GM12874 (cell line): ENCODE data around the gene HOXA6.

ENCODE experiments used
- TF ChIP-seq, protein P1 (sequence below): IDR thresholded peaks from 2 replicates; pipeline ENCODE4 v1.5.1; 2011; ENCODE audit warnings: low read depth, mild to moderate bottlenecking, control low read depth, low read length, moderate library complexity; ENCODE audit not compliant: insufficient read depth

HOXA6 gene

DNA sequence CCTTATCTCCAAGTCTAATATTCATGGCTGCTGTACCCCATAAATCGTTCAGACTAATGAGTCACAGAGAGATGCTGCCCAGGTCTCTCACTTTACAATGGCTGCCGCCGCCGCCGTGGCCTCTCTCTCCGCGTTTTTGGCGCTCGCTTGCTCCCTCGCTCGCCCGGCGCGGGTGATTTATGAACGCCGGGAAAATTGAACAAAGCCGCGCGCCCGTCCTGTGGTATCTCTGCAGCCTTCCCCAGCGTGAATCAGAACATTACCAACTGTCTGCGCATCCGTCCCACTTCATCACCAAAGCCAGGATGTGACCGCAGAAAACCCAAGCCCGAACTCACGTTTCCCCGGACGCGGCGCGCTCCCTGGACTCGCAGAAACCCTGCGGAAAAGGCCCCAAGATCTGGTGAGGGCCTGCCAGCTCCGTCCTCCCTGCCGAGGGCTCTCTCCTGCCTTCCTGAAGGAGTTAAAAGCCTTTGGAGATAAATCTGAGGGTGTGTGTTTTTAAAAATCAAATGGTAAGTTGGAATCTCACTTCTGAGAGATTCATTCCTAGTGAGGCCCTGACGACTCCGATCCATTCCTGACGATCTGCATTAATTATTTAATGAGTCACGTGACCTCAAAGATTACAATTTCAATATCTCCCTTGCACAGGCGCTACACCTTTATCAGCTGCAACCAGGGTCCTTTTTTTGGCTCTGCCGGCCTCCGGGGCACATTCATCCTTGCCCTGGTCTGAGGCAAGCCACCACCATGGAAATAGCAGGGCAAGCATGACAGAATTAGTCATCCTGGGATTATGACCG, 23.3 kb downstream of the HOXA6 start:
- TF ChIP-seq, protein P1, sequence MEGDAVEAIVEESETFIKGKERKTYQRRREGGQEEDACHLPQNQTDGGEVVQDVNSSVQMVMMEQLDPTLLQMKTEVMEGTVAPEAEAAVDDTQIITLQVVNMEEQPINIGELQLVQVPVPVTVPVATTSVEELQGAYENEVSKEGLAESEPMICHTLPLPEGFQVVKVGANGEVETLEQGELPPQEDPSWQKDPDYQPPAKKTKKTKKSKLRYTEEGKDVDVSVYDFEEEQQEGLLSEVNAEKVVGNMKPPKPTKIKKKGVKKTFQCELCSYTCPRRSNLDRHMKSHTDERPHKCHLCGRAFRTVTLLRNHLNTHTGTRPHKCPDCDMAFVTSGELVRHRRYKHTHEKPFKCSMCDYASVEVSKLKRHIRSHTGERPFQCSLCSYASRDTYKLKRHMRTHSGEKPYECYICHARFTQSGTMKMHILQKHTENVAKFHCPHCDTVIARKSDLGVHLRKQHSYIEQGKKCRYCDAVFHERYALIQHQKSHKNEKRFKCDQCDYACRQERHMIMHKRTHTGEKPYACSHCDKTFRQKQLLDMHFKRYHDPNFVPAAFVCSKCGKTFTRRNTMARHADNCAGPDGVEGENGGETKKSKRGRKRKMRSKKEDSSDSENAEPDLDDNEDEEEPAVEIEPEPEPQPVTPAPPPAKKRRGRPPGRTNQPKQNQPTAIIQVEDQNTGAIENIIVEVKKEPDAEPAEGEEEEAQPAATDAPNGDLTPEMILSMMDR: no peak

DNA sequence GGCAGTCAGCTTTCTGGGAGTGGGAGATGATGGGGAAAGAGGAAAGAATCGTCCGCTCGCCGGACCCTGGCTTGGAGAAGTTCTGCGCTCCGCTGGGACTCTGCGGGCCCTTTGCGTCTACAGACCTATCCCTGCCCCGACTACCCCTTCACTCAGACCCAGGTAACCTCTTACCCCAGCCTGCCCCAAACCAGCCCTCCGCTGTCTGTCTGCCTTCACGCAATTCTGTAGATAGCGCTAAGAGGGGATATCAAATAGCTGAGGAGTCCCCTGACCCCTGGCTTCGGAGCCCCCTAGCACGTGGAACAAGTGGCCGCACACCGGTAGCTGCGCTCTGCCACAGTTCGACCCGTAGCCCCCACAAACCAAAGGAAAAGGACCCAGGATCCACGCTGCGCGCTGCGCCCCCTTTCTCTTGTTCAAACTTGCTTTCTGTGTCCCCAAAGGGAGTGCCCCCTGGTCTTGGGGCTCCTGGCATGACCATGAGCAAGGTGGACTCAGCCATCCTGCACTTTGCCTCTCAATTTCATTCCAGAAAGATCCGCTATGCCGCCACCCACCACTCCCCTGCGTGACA, 24.0 kb downstream of the HOXA6 start:
- TF ChIP-seq, protein P1: no peak

GRCh38 chr7:27123007-27123476, 24.5 kb downstream of the HOXA6 start:
- TF ChIP-seq, protein P1: no peak

- TF ChIP-seq, protein P1: no peak
These were observed 25.3 kb downstream of the HOXA6 start for GRCh38 chr7:27122077-27122910.

DNA sequence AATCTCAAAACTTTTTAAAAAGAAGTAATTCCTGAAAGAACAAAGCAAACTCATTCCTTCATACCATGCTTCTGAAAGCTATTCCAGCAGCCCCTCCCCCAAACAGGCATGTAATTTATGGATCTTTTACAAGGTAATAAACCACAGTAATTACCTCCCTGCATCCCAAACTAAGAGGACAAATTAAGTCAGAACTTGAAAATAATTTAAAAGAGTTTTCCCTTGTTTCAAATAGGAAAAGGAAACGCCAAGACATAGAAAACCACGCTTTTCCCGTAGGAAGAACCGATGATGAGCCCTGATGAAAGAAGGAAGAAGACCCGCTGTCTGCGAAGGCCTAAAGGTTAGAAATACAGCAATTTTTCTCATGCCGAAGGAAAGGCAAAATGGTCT, 25.9 kb downstream of the HOXA6 start:
- TF ChIP-seq, protein P1: no peak

- TF ChIP-seq, protein P1: no peak
These were observed 28.1 kb downstream of the HOXA6 start for GRCh38 chr7:27119412-27119911.

DNA sequence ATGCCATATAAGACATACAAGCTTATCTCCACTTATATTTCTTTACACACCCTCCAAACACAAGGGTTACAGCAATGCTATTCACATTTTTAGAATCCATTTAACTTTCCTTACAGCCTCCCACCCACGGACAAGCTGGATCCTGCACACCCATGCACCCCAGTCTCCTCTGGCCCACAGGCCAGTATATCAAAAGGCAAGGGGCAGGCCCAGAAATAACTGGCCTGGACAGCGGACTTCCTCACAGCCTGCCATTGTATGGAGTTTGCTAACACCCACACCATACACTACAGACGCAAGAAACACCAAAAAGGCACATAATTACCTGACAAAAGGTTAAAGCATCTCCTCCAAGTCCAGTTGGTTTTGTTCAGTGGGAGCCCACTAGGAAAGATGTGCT, 29.0 kb downstream of the HOXA6 start:
- TF ChIP-seq, protein P1: no peak
